Dedifferentiated amniotic fluid mesenchymal stem cell (primary cell): ENCODE results near the gene IZUMO4.
"Not testable (repeated sequence)": the region's sequence is repeated elsewhere in the genome, so short reads cannot be mapped to it uniquely, and the experiment has no call there.

ENCODE experiments used
- DNase-seq: peaks from one replicate; pipeline ENCODE4 v3.0.0-alpha.2; 2016; ENCODE audit errors: extremely low spot score

Gene IZUMO4

GRCh38 chr19:2123682-2124387 is 27.1 kb downstream of the IZUMO4 start:
- DNase-seq: no peak

- DNase-seq: no peak
Observed at GRCh38 chr19:2126879-2127518, 30.3 kb downstream of the IZUMO4 start.

GRCh38 chr19:2127758-2128157 is 31.0 kb downstream of the IZUMO4 start:
- no peak for DNase-seq

- not testable (repeated sequence) for DNase-seq
Observed at GRCh38 chr19:2128252-2128651, 31.5 kb downstream of the IZUMO4 start.

- no peak for DNase-seq
Observed at GRCh38 chr19:2129022-2129421, 32.3 kb downstream of the IZUMO4 start.

GRCh38 chr19:2129486-2129885 is 32.8 kb downstream of the IZUMO4 start:
- DNase-seq: no peak

- DNase-seq: no peak
Observed at GRCh38 chr19:2129892-2130770, 33.4 kb downstream of the IZUMO4 start.

GRCh38 chr19:2131012-2131975 is 34.6 kb downstream of the IZUMO4 start:
- not testable (repeated sequence) for DNase-seq

- DNase-seq: no peak
Observed at GRCh38 chr19:2132191-2132590, 35.5 kb downstream of the IZUMO4 start.

- no peak for DNase-seq
Observed at GRCh38 chr19:2132731-2133490, 36.2 kb downstream of the IZUMO4 start.

- DNase-seq: no peak
Observed at GRCh38 chr19:2135474-2136402, 39.0 kb downstream of the IZUMO4 start.

GRCh38 chr19:2136796-2137195 is 40.1 kb downstream of the IZUMO4 start:
- DNase-seq: no peak

GRCh38 chr19:2138061-2138728 is 41.5 kb downstream of the IZUMO4 start:
- no peak for DNase-seq

GRCh38 chr19:2139385-2140137 is 42.8 kb downstream of the IZUMO4 start:
- DNase-seq: no peak

GRCh38 chr19:2140138-2140569 is 43.4 kb downstream of the IZUMO4 start:
- no peak for DNase-seq

- DNase-seq: no peak
Observed at GRCh38 chr19:2142173-2142829, 45.6 kb downstream of the IZUMO4 start.

- no peak for DNase-seq
Observed at GRCh38 chr19:2144190-2144589, 47.5 kb downstream of the IZUMO4 start.

GRCh38 chr19:2145831-2146241 is 49.1 kb downstream of the IZUMO4 start:
- DNase-seq: no peak
